ENCODE measurements around the gene ORC3. TPM values are rescaled to one million over a fixed set of nuclear protein-coding genes. Genes with fewer than 3 reads are reported as not detected.

ORC3 gene
- total RNA-seq, 1 donor from 2014 or later = 27.7 TPM

DNA sequence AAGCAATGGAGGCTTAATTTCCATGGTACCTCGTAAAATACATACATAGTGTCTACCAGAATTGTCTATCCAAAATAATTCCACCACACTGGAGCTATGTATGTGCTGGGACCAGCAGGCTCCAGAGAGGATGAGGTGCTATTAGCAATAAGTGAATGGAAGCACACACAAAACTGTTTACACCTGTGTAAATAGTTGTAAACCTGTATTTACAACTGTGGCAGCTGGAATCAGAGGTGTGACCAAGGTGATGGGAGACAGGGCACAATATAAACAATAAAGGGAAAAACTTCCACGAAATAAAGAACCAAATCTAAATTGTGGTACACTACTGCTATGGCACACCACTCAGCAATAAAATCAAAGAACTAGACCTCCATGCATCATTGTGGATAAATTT is 14.5 kb upstream of the ORC3 start:
- no peak for ATAC-seq (ENCODE audit: low read depth)
- H3K27me3 Mint-ChIP-seq = no peaks in the 10 kb centered on the region
- peaks cover 43% of the 10 kb centered on the region for H3K4me1 Mint-ChIP-seq
- CTCF ChIA-PET = no interaction called here
- POLR2A ChIA-PET = no interaction called here
- TF ChIP-seq, protein P1, sequence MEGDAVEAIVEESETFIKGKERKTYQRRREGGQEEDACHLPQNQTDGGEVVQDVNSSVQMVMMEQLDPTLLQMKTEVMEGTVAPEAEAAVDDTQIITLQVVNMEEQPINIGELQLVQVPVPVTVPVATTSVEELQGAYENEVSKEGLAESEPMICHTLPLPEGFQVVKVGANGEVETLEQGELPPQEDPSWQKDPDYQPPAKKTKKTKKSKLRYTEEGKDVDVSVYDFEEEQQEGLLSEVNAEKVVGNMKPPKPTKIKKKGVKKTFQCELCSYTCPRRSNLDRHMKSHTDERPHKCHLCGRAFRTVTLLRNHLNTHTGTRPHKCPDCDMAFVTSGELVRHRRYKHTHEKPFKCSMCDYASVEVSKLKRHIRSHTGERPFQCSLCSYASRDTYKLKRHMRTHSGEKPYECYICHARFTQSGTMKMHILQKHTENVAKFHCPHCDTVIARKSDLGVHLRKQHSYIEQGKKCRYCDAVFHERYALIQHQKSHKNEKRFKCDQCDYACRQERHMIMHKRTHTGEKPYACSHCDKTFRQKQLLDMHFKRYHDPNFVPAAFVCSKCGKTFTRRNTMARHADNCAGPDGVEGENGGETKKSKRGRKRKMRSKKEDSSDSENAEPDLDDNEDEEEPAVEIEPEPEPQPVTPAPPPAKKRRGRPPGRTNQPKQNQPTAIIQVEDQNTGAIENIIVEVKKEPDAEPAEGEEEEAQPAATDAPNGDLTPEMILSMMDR (IDR thresholded peaks at IDR 0.05) = no peak
- no peak overlapping the region for H3K27ac Mint-ChIP-seq
- H3K4me3 Mint-ChIP-seq = no peak overlapping the region
- intact Hi-C loops (cut with micrococcal nuclease) = no loop called here
- DNase-seq = no peak
- H3K9me3 Mint-ChIP-seq = no peaks in the 10 kb centered on the region
- peaks cover 41% of the 10 kb centered on the region for H3K36me3 Mint-ChIP-seq (ENCODE audit: low read depth)

DNA sequence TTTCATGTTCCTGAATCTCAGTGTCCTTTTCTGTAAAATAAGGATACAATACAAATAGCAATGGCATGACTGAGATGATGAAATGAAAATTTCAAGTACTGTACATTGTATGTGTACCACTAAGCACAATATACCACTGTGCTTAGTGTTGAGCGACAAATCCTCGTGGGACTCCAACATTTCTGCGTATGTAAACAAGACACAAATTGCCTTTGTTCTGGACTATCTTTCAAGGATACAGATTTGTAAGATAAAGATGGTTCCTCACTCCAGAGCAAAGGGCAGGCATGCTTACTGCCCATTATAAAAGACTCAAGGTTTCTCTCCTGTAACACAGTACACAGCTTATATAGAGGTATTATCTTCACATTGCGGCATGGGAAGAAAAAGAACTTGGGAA is 6.1 kb upstream of the ORC3 start:
- no peak overlapping the region for H3K27ac Mint-ChIP-seq
- intact Hi-C loops (cut with micrococcal nuclease) = loop anchor here (10.0 kb wide), 1 partner anchor 581 kb away; the partner anchor contains the start of gene CNR1
- H3K27me3 Mint-ChIP-seq = no peaks in the 10 kb centered on the region
- TF ChIP-seq, protein P1 (IDR thresholded peaks at IDR 0.05) = no peak
- H3K9me3 Mint-ChIP-seq = no peaks in the 10 kb centered on the region
- no peak for DNase-seq
- ChIA-PET POLR2A (no interaction called here), CTCF (no interaction called here)
- H3K4me3 Mint-ChIP-seq = no peak overlapping the region
- ATAC-seq (ENCODE audit: low read depth) = no peak
- H3K4me1 Mint-ChIP-seq = peaks cover 24% of the 10 kb centered on the region
- peaks cover 50% of the 10 kb centered on the region for H3K36me3 Mint-ChIP-seq (ENCODE audit: low read depth)

DNA sequence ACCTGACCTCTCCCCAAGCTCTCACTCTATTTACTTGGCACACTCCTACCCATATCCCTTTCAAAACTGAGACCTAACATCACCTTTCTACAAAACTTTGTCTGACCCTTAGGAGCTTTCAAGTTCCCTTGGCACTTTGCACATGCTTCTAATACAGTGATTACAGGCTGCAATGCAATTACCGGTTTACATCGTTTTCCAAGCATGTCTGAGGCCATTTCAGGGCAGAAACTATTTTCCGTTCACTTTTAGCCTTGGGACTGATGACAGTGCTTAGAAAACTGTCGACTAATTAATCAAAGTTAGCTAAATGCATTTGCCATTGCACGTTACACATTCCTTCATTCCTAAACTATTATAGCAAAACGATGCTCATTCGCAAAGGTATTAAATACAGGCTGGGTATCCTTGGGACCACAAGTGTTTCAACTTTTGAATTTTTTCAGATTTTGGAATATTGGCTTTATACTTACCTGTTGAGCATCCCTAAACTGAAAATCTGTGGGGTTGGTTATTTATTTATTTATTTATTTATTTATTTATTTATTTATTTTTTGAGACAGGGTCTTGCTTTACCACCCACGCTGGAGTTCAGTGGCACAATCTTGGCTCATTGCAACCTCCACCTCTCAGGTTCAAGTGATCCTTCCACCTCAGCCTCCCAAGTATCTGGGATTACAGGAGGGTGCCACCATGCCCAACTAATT is 3.4 kb upstream of the ORC3 start:
- peaks cover 49% of the 10 kb centered on the region for H3K4me1 Mint-ChIP-seq
- H3K9me3 Mint-ChIP-seq = no peaks in the 10 kb centered on the region
- peaks cover 43% of the 10 kb centered on the region for H3K36me3 Mint-ChIP-seq (ENCODE audit: low read depth)
- no peaks in the 10 kb centered on the region for H3K27me3 Mint-ChIP-seq
- DNase-seq (no peak), ATAC-seq (ENCODE audit: low read depth) (no peak)
- no peak overlapping the region for H3K27ac Mint-ChIP-seq
- POLR2A ChIA-PET = no interaction called here
- intact Hi-C loops (cut with micrococcal nuclease) = loop anchor here (10.0 kb wide), 1 partner anchor 578 kb away; the partner anchor contains the start of gene CNR1
- CTCF ChIA-PET = no interaction called here
- no peak overlapping the region for H3K4me3 Mint-ChIP-seq
- TF ChIP-seq, protein P1 (IDR thresholded peaks at IDR 0.05) = no peak

DNA sequence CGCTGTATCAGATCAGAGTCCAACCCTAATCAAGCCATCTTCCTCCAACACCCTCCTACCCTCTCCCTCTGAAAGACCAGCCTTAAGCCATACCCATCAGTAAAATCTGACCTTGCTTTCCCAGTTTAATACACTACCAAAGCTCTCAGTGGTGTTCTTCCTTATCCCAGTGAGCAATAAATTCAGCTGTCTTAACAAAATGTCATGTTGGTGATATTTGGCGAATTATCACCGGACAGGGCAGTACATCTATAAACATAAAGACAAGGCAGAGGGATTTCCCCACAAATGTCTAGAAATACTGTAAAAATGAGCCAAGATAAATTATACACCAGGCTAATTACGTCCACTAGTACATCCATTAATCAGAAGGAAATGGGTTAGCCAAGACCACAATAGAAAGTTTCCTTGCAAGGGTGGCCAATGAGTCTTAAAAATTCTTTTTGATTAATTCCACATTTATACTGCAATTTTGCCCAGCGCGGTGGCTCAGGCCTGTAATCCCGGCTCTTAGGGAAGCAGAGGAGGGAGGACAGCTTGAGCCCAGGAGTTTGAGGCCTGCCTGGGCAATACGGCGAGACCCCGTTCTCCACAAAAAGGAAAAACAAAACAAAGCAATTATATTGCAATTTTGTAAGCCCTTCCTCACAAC is 1.1 kb upstream of the ORC3 start:
- Mint-ChIP-seq H3K4me3 (peak overlapping the region; percentile 97), H3K36me3 (ENCODE audit: low read depth) (peaks cover 26% of the 10 kb centered on the region), H3K27me3 (no peaks in the 10 kb centered on the region), H3K4me1 (peaks cover 51% of the 10 kb centered on the region), H3K9me3 (no peaks in the 10 kb centered on the region), H3K27ac (no peak overlapping the region)
- no peak for ATAC-seq (ENCODE audit: low read depth)
- CTCF ChIA-PET = no interaction called here
- TF ChIP-seq, protein P1 (IDR thresholded peaks at IDR 0.05) = no peak
- intact Hi-C loops (cut with micrococcal nuclease) = loop anchor here (2.0 to 10.0 kb wide), 2 partner anchors 266 to 576 kb away; partner anchors contain the start of genes CNR1 and SMIM8
- POLR2A ChIA-PET = interaction anchor here (0.6 to 1.5 kb wide), 13 partner anchors 9 to 1490 kb away, joined by 3 to 15 read pairs (median 3); partner anchors contain the start of genes AKIRIN2 and CFAP206
- DNase-seq = no peak

DNA sequence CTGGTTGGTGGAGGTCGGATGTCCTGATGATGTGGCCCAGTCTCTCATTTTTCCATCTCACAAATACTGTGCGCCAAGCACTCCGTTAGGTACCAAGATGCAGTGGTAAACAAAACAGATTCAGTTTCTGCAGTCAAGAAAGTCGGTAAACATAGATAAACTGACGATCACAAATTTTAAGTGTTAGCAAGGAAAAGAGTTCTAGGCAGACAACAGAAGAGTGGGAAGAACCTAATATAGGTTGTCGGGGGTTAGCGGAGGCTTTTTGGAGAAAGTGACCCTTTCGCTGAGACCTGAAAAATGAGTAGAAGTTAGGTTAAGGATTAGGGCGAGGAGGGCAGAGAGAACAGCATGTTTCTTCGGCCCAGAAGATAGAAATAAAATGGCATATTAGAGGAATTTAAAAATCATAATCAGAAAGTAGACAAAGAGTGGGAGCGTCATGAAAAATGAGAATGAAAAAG is 514 bp downstream of the ORC3 start:
- CTCF ChIA-PET = no interaction called here
- peaks cover 47% of the 10 kb centered on the region for H3K4me1 Mint-ChIP-seq
- TF ChIP-seq, protein P1 (IDR thresholded peaks at IDR 0.05) = no peak

More for the DNA sequence above, 514 bp downstream of the ORC3 start:
- Mint-ChIP-seq H3K36me3 (ENCODE audit: low read depth) (peaks cover 24% of the 10 kb centered on the region), H3K27me3 (no peaks in the 10 kb centered on the region), H3K4me3 (peak overlapping the region; percentile 97), H3K27ac (peak overlapping the region; percentile 88), H3K9me3 (no peaks in the 10 kb centered on the region)
- no peak for ATAC-seq (ENCODE audit: low read depth)
- no peak for DNase-seq
- POLR2A ChIA-PET = interaction anchor here (0.5 to 1.5 kb wide), 4 partner anchors 110 to 1489 kb away, joined by 3 to 4 read pairs (median 3); no protein-coding TSS in a partner anchor
- intact Hi-C loops (cut with micrococcal nuclease) = loop anchor here (1.0 to 5.0 kb wide), 7 partner anchors 112 to 1762 kb away; partner anchors contain the start of genes AKIRIN2, SLC35A1, UBE2J1 and ZNF292
